Activated B cell treated with CpG ODN at 0.5 μM for 24 hours (primary cell): ENCODE measurements around the gene GALNT14. TPM values are rescaled to one million over a fixed set of nuclear protein-coding genes. Genes with fewer than 3 reads are reported as not detected.

Experiments
- ATAC-seq: fragments of 200-7000 bp; cut with Tn5 transposase; one replicate; pipeline ENCODE4 v1.10.0; 2021; ENCODE audit warnings: low read depth, mild to moderate bottlenecking, moderate library complexity
- CTCF ChIA-PET: fragments of 350-600 bp; sonication (Branson Sonifier 250); formaldehyde crosslinking; loops from one replicate; lab custom pipeline; 2021; ENCODE audit warnings: antibody characterized with exemption; lab: Charles Lee
- POLR2A ChIA-PET: fragments of 350-600 bp; sonication (Branson Sonifier 250); formaldehyde crosslinking; loops from one replicate; lab custom pipeline; 2021; ENCODE audit warnings: antibody characterized with exemption; lab: Charles Lee
- DNase-seq: peaks from one replicate; pipeline ENCODE4 v3.0.0; 2022
- H3K27ac Mint-ChIP-seq: one replicate; pipeline ENCODE4 v1.8.0; 2020; ENCODE audit warnings: mixed read lengths
- H3K27me3 Mint-ChIP-seq: one replicate; pipeline ENCODE4 v1.8.0; 2021; ENCODE audit warnings: mixed read lengths
- H3K36me3 Mint-ChIP-seq: one replicate; pipeline ENCODE4 v1.8.0; 2021; ENCODE audit warnings: low read depth, mixed read lengths
- H3K4me1 Mint-ChIP-seq: one replicate; pipeline ENCODE4 v1.8.0; 2021; ENCODE audit warnings: mixed read lengths
- H3K4me3 Mint-ChIP-seq: one replicate; pipeline ENCODE4 v1.8.0; 2020; ENCODE audit warnings: mild to moderate bottlenecking, mixed read lengths
- H3K9me3 Mint-ChIP-seq: one replicate; pipeline ENCODE4 v1.8.0; 2020; ENCODE audit warnings: mixed read lengths
- CTCF ChIP-seq: fragments of 200-600 bp; IDR thresholded peaks from one replicate; pipeline ENCODE4 v1.8.0; 2022; ENCODE audit warnings: antibody characterized with exemption, mild to moderate bottlenecking
- intact Hi-C: fragments of 100-400 bp; cut with micrococcal nuclease; formaldehyde crosslinking; loops from one replicate; pipeline ENCODE4 v1.15.1; 2024
- total RNA-seq: library from RNA; stranded (reverse); gene quantifications from 2 replicates; pipeline ENCODE4 v1.2.3, GENCODE V29; 2022

Gene GALNT14
- total RNA-seq, 1 donor from 2014 or later: 6.6 TPM

GRCh38 chr2:30965022-30965531 lies 173.2 kb downstream of the GALNT14 start:
- no peak overlapping the region for H3K27ac Mint-ChIP-seq
- no peaks in the 10 kb centered on the region for H3K36me3 Mint-ChIP-seq
- ATAC-seq (no peak), DNase-seq (no peak)
- POLR2A ChIA-PET: no interaction called here
- CTCF ChIA-PET: no interaction called here
- H3K4me1 Mint-ChIP-seq: no peaks in the 10 kb centered on the region
- no peak for TF ChIP-seq CTCF
- no peaks in the 10 kb centered on the region for H3K9me3 Mint-ChIP-seq
- no peak overlapping the region for H3K4me3 Mint-ChIP-seq
- H3K27me3 Mint-ChIP-seq: no peaks in the 10 kb centered on the region
- intact Hi-C loops: no loop called here

- Mint-ChIP-seq H3K9me3 (no peaks in the 10 kb centered on the region), H3K4me1 (no peaks in the 10 kb centered on the region)
- ATAC-seq: no peak
Observed at GRCh38 chr2:30964334-30965005, 173.8 kb downstream of the GALNT14 start.

GRCh38 chr2:30963184-30963583 lies 175.1 kb downstream of the GALNT14 start:
- Mint-ChIP-seq H3K27ac (no peak overlapping the region), H3K36me3 (no peaks in the 10 kb centered on the region), H3K4me1 (no peaks in the 10 kb centered on the region), H3K27me3 (no peaks in the 10 kb centered on the region), H3K9me3 (no peaks in the 10 kb centered on the region), H3K4me3 (no peak overlapping the region)
- DNase-seq (no peak), ATAC-seq (no peak)
- POLR2A ChIA-PET: no interaction called here
- no peak for TF ChIP-seq CTCF
- CTCF ChIA-PET: no interaction called here
- intact Hi-C loops: no loop called here

More at GRCh38 chr2:30964334-30965005, 173.8 kb downstream of the GALNT14 start:
- DNase-seq: no peak
- TF ChIP-seq CTCF: no peak
- ChIA-PET CTCF (no interaction called here), POLR2A (no interaction called here)
- Mint-ChIP-seq H3K36me3 (no peaks in the 10 kb centered on the region), H3K4me3 (no peak overlapping the region), H3K27ac (no peak overlapping the region), H3K27me3 (no peaks in the 10 kb centered on the region)
- intact Hi-C loops: no loop called here

GRCh38 chr2:30960213-30960612 lies 178.0 kb downstream of the GALNT14 start:
- no peaks in the 10 kb centered on the region for H3K4me1 Mint-ChIP-seq
- H3K27me3 Mint-ChIP-seq: no peaks in the 10 kb centered on the region
- DNase-seq (no peak), ATAC-seq (no peak)
- no peak overlapping the region for H3K27ac Mint-ChIP-seq
- TF ChIP-seq CTCF: no peak
- ChIA-PET POLR2A (interaction anchor here (0.6 kb wide), 1 partner anchor 47 kb away, joined by 3 read pairs; no protein-coding TSS in a partner anchor), CTCF (no interaction called here)
- H3K9me3 Mint-ChIP-seq: no peaks in the 10 kb centered on the region
- intact Hi-C loops: no loop called here
- no peak overlapping the region for H3K4me3 Mint-ChIP-seq
- H3K36me3 Mint-ChIP-seq: no peaks in the 10 kb centered on the region

- POLR2A ChIA-PET: no interaction called here
- Mint-ChIP-seq H3K4me3 (no peak overlapping the region), H3K27ac (no peak overlapping the region), H3K27me3 (no peaks in the 10 kb centered on the region), H3K36me3 (no peaks in the 10 kb centered on the region), H3K4me1 (no peaks in the 10 kb centered on the region), H3K9me3 (no peaks in the 10 kb centered on the region)
- intact Hi-C loops: no loop called here
- CTCF ChIA-PET: no interaction called here
- ATAC-seq: no peak
- DNase-seq: no peak
- no peak for TF ChIP-seq CTCF
Observed at GRCh38 chr2:30959653-30960052, 178.6 kb downstream of the GALNT14 start.
